GM19395 (cell line): ENCODE measurements around the gene EIF2D.

ENCODE experiments used
- ATAC-seq: cut with Tn5 transposase; IDR thresholded peaks from one replicate; pipeline ENCODE4 v1.9.1; 2021; ENCODE audit warnings: mild to moderate bottlenecking, moderate library complexity; ENCODE audit not compliant: unreplicated experiment

Gene EIF2D

GRCh38 chr1:206573319-206573718 lies 38.9 kb downstream of the EIF2D start:
- no peak for ATAC-seq

- no peak for ATAC-seq
These were observed 39.4 kb downstream of the EIF2D start for GRCh38 chr1:206572835-206573234.

- no peak for ATAC-seq
These were observed 41.7 kb downstream of the EIF2D start for GRCh38 chr1:206570529-206570928.

GRCh38 chr1:206569556-206569955 lies 42.7 kb downstream of the EIF2D start:
- ATAC-seq = no peak

GRCh38 chr1:206568779-206569352 lies 43.4 kb downstream of the EIF2D start:
- ATAC-seq = no peak

GRCh38 chr1:206568256-206568655 lies 44.0 kb downstream of the EIF2D start:
- ATAC-seq = no peak

- ATAC-seq = no peak
These were observed 45.3 kb downstream of the EIF2D start for GRCh38 chr1:206566999-206567398.

GRCh38 chr1:206565995-206566394 lies 46.3 kb downstream of the EIF2D start:
- no peak for ATAC-seq

- ATAC-seq = peak; percentile 41
These were observed 48.7 kb downstream of the EIF2D start for GRCh38 chr1:206563367-206564207.

- ATAC-seq = no peak
These were observed 52.1 kb downstream of the EIF2D start for GRCh38 chr1:206560007-206560716.

- no peak for ATAC-seq
These were observed 52.6 kb downstream of the EIF2D start for GRCh38 chr1:206559672-206559995.

- ATAC-seq = no peak
These were observed 53.2 kb downstream of the EIF2D start for GRCh38 chr1:206558794-206559671.

GRCh38 chr1:206557636-206558473 lies 54.4 kb downstream of the EIF2D start:
- no peak for ATAC-seq

- peak; percentile 55 for ATAC-seq
These were observed 55.3 kb downstream of the EIF2D start for GRCh38 chr1:206556750-206557635.

- peak; percentile 4 for ATAC-seq
These were observed 56.1 kb downstream of the EIF2D start for GRCh38 chr1:206556047-206556749.

- peak; percentile 23 for ATAC-seq
These were observed 56.8 kb downstream of the EIF2D start for GRCh38 chr1:206555473-206555935.

- no peak for ATAC-seq
These were observed 57.4 kb downstream of the EIF2D start for GRCh38 chr1:206554701-206555472.

GRCh38 chr1:206554211-206554610 lies 58.1 kb downstream of the EIF2D start:
- ATAC-seq = no peak
